HG02973 (cell line): Measurements from ENCODE around the gene PRADC1.
"Not testable (repeated sequence)": the region's sequence is repeated elsewhere in the genome, so short reads cannot be mapped to it uniquely, and the experiment has no call there.

Experiments
- ATAC-seq: cut with Tn5 transposase; IDR thresholded peaks from one replicate; pipeline ENCODE4 v1.9.1; 2021; ENCODE audit warnings: moderate library complexity; ENCODE audit not compliant: unreplicated experiment

PRADC1 gene

DNA sequence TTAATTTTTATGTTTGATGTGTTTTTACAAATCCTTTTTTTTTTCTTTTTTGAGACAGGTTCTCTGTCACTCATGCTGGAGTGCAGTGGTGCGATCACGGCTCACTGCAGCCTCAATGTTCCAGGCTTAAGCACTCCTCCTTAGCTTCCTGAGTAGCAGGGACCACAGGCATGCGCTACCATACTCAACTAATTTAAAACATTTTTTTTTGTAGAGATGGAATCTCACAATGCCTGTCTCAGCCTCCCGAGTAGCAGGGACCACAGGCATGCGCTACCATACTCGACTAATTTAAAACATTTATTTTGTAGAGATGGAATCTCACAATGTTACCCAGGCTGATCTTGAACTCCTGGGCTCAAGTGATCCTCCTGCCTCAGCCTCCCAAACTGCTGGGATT, 27.4 kb downstream of the PRADC1 start:
- ATAC-seq, result no peak

DNA sequence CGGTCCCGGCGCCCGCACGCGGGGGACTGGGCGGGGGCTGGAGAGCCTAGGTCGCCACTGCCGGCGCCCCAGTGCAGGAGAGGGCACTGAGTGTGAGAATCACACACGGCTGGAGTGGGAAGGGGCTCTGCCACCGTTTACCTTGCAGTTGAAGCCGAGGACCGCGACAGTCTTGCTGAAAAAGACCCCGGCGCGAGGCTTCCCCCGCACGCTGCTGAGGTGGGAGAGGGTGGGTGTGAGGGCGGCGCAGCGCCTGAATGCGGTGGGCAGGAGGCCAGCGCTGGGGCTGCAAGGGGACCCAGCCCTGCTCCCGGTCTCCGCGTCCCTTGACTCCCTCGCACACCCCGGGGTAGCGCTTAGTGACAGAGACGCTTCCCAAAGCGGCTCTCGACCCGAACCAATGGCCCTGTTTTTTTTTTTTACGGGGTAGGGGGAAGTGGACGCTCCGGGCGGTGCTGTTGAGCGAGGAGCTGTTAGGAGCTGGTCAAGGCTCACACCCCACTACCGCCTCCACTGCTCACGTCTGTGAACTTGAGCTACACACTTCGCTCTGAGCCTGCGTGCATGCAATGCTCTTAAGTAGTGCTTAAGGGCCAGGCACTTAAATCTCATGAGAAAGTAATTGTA, 29.9 kb downstream of the PRADC1 start:
- ATAC-seq, result no peak

DNA sequence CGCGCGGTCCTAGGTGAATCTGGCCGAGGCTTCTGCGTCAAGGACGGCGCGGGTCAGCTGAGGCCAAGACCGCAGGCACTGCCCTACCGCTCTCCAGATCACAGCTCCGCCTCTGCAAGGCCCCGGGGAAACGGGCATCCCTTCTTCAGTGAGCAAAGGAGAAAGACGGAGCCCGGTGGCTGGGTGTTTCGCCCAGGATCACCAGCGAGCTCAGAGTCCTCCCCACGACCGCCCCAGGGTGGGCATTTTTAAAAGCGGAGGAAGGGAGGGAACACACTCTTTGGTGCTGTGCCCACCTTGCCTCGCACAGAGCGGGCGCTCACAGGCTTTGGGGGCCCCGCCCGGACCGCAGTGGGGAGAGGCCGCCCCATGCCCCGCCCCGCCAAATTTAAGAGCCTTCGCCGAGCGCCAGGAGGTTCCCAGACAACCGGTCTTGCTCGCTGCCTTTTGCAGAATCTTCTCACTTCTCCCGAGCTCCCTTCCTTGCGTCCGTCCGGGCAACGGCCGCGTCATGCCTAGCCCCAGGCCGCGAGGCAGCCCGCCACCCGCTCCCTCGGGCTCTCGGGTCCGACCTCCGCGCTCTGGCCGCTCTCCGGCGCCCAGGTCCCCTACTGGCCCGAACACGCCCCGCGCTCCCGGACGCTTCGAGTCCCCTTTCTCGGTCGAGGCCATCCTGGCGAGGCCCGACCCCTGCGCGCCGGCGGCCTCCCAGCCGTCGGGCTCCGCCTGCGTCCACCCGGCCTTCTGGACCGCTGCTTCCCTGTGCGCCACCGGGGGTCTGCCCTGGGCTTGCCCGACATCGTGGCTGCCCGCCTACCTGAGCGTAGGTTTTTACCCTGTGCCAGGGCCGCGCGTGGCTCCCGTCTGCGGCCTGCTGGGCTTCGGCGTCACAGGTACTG, 30.6 kb downstream of the PRADC1 start, which contains the start of gene NOTO:
Gene NOTO (plus strand): TSS at position 419 of the 899 bp plus-strand sequence. CDS start 93 bp downstream, at position 512.
- ATAC-seq, result no peak

DNA sequence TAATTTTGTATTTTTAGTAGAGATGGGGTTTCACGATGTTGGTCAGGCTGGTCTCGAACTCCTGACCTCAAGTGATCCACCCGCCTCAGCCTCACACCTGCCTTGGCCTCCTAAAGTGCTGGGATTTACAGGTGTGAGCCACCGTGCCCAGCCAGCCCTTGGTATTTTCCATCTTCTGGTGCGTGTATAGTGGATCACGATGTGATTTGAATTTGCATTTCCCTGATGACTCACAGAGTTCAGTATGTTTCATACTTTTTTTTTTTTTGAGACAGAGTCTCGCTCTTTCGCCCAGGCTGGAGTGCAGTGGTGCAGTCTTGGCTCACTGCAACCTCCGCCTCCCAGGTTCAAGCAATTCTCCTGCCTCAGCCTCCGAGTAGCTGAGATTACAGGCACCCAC, 32.8 kb downstream of the PRADC1 start:
- ATAC-seq, result not testable (repeated sequence)

DNA sequence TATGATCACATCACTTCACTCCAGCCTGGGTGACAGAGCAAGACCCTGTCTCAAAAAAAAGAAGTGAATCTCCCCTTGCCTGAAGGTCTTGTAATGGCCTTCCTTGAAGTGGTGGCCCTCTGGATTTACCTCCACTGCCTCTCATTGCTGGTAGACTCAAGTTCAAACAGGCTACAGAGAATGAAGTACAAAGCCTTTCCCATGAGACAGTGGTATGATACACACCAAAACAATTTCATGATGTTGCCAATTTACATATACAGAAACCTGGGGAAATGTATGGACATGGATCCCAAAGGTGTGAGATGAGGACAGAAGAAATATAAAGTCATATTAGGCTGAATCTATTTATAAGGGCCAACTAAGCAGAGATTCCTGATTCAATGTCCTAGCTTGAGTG, 35.5 kb downstream of the PRADC1 start:
- no peak for ATAC-seq

DNA sequence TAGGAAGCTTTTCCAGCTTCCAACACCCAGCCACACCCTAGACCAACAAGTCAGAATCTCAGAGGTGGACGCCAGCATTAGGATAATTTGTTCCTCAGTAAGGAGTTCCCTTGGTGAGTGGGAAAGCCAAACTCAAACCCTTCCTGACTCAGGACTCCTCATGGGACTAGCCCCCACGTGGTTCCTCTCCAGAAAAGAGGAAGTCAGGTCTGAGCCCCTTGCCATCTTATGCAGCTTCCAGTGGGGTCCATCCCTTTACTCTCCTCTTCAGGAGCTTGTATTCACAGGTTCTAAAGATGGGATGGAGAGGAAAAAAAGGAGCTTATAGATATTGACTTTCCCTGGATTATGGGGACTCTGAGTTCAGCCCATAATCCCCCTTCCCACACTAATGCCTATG, 45.5 kb downstream of the PRADC1 start:
- ATAC-seq, result no peak

DNA sequence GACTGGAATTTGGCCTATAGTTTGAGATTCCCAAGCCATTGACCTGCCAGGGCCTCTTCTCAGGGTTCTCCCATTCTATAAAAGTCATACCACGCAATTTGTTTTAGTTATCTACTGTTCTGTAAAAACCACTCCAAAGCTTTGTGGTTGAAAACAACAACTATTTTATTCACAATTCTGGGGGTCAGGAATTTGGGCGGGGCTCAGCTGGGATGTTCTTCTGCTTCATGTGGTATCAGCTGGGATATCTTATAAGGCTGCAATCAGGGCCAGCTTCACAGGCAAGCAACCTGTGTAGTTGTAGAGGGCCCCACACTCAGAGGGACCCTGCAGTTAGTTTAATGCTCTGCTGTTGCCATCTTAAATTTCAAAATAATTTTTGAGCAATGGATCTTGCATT, 47.1 kb downstream of the PRADC1 start:
- ATAC-seq, result no peak
